Liver (tissue), 9 donors: Measurements from ENCODE around the gene MUL1. TPM values are rescaled to one million over a fixed set of nuclear protein-coding genes. Genes with fewer than 3 reads are reported as not detected.
"Not testable (repeated sequence)": the region's sequence is repeated elsewhere in the genome, so short reads cannot be mapped to it uniquely, and the experiment has no call there.

Experiments
- DNase-seq: peaks from one replicate; pipeline ENCODE4 v3.0.0-alpha.2; 2017; ENCODE audit warnings: low spot score
- H3K27ac ChIP-seq, 2 donors: one replicate each; pipeline ENCODE4 v1.7.0; 2013; ENCODE audit warnings: inconsistent platforms in 2 of 2, low read length in 2 of 2, control low read depth in 1 of 2, low read depth in 1 of 2, mild to moderate bottlenecking in 1 of 2
- H3K27me3 ChIP-seq, 4 donors: one replicate each; pipeline versions ENCODE4 v1.6.1 to v1.7.0; 2013; ENCODE audit warnings: low read length in 3 of 4, inconsistent platforms in 1 of 4, mild to moderate bottlenecking in 1 of 4, moderate library complexity in 1 of 4; ENCODE audit not compliant: control insufficient read depth in 4 of 4, insufficient read depth in 4 of 4
- H3K36me3 ChIP-seq, 4 donors: one replicate each; pipeline versions ENCODE4 v1.6.1 to v1.7.0; 2013; ENCODE audit warnings: low read length in 3 of 4, mild to moderate bottlenecking in 3 of 4, low read depth in 1 of 4, moderate library complexity in 1 of 4; ENCODE audit not compliant: control insufficient read depth in 4 of 4, insufficient read depth in 3 of 4
- H3K4me1 ChIP-seq, 4 donors: one replicate each; pipeline versions ENCODE4 v1.6.1 to v1.7.0; 2013; ENCODE audit warnings: low read length in 3 of 4, mild to moderate bottlenecking in 3 of 4, moderate library complexity in 1 of 4; ENCODE audit not compliant: control insufficient read depth in 4 of 4, insufficient read depth in 4 of 4
- H3K4me3 ChIP-seq, 3 donors: one replicate each; pipeline versions ENCODE4 v1.6.1 to v1.7.0; 2013; ENCODE audit warnings: low read length in 3 of 3, control low read depth in 1 of 3, low read depth in 1 of 3, mild to moderate bottlenecking in 1 of 3
- H3K9ac ChIP-seq, 2 donors: one replicate each; pipeline ENCODE4 v1.7.0; 2013; ENCODE audit warnings: low read length in 2 of 2, mild to moderate bottlenecking in 2 of 2, moderate library complexity in 2 of 2, control low read depth in 1 of 2, low read depth in 1 of 2
- H3K9me3 ChIP-seq, 4 donors: one replicate each; pipeline versions ENCODE4 v1.6.1 to v1.7.0; 2013; ENCODE audit warnings: low read length in 3 of 4; ENCODE audit not compliant: control insufficient read depth in 4 of 4
- FOXA1 ChIP-seq: IDR thresholded peaks from 2 replicates; pipeline ENCODE4 v1.6.1; 2016; ENCODE audit warnings: antibody characterized with exemption
- FOXA2 ChIP-seq: IDR thresholded peaks from 2 replicates; pipeline ENCODE4 v1.6.1; 2016; ENCODE audit warnings: antibody characterized with exemption
- GABPA ChIP-seq, 2 donors: IDR thresholded peaks in 1 of 2; conservative IDR thresholded peaks in 1 of 2; 2 replicates each; pipeline ENCODE4 v1.6.1; 2016; ENCODE audit warnings: antibody characterized with exemption in 2 of 2, mild to moderate bottlenecking in 1 of 2, moderate library complexity in 1 of 2
- HNF4A ChIP-seq, 2 donors: conservative IDR thresholded peaks; 2 replicates each; pipeline ENCODE4 v1.6.1; 2016; ENCODE audit warnings: antibody characterized with exemption in 2 of 2, mild to moderate bottlenecking in 2 of 2
- HNF4G ChIP-seq: IDR thresholded peaks from 2 replicates; pipeline ENCODE4 v1.6.1; 2016; ENCODE audit warnings: antibody characterized with exemption
- NR2F2 ChIP-seq: IDR thresholded peaks from 2 replicates; pipeline ENCODE4 v1.6.1; 2016; ENCODE audit warnings: antibody characterized with exemption
- RXRA ChIP-seq, 2 donors: IDR thresholded peaks; 2 replicates each; pipeline ENCODE4 v1.6.1; 2017 to 2018; ENCODE audit warnings: antibody characterized with exemption in 2 of 2, mild to moderate bottlenecking in 1 of 2
- TAF1 ChIP-seq: conservative IDR thresholded peaks from 2 replicates; pipeline ENCODE4 v1.6.1; 2016; ENCODE audit warnings: antibody characterized with exemption, mild to moderate bottlenecking
- WGBS: extraction: QIAGEN DNeasy Blood & Tissue Kit; methylation state at CpG from one replicate; pipeline ENCODE4 v1.1.7; 2013; 5-methylcytosine and 5-hydroxymethylcytosine counted together
- polyA plus RNA-seq, 2 donors: library from polyadenylated mRNA; stranded (reverse) in 1 of 2; unstranded in 1 of 2; fragments of 200-250 nt in 1 of 2; fragments of >200 nt in 1 of 2; fragmentation: Nextera tagmentation in 1 of 2; extraction: Ambion mirVana in 1 of 2; gene quantifications; one replicate each; pipeline versions ENCODE4 v1.2.1 to v1.2.3, GENCODE V29; 2013 to 2015
- total RNA-seq, 2 donors: library from RNA; depleted of rRNA; stranded (reverse); fragments of >200 nt; gene quantifications; one replicate each; pipeline ENCODE4 v1.2.3, GENCODE V29; 2014
- TF ChIP-seq, protein P1 (sequence below): IDR thresholded peaks from 2 replicates; pipeline ENCODE4 v1.6.1; 2016; ENCODE audit warnings: antibody characterized with exemption
- TF ChIP-seq, protein P2 (sequence below): IDR thresholded peaks from 2 replicates; pipeline ENCODE4 v1.6.1; 2016; ENCODE audit warnings: antibody characterized with exemption
- TF ChIP-seq, protein P3 (sequence below): IDR thresholded peaks from 2 replicates; pipeline ENCODE4 v1.6.1; 2016; ENCODE audit warnings: antibody characterized with exemption, mild to moderate bottlenecking
- TF ChIP-seq, protein P4 (sequence below): fragments of 150-350 bp; IDR thresholded peaks from 2 replicates; pipeline ENCODE4 v1.5.1; 2017; ENCODE audit warnings: improper control_type of control experiment, low read depth, low read length; ENCODE audit not compliant: missing input control
- donor health status: healthy.
- donor health status: healthy.
- donor health status: healthy.
- donor health status: healthy.
- donor health status: healthy.

The MUL1 gene
- total and polyA plus RNA-seq, 4 donors: 9.5 to 19.4 (median 16.8) TPM

DNA sequence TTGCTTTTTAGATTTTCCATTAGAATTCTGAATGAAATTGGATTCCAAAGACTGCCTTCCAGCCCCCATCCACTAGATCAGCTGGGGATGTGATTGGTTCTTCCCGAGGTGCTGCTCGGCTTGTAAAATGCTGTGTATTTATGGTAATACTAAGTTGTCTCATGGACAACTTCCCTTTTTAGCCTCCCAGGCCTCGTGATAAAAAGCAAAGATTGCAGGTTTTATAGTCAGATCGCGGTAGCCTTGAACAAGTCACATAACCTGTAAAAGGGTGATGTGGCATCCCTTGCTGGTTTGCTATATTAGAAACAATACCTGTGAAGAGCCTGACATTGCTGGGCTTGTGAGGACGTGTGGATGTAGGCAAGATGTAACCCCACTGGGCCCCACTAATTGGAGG is 10.4 kb downstream of the MUL1 start:
- peaks cover 0 to 6% (median 3%) of the 10 kb centered on the region in 4 donors for H3K4me1 ChIP-seq
- H3K9me3 ChIP-seq: no peaks in the 10 kb centered on the region
- H3K9ac ChIP-seq: no peak overlapping the region
- no peak overlapping the region for H3K27ac ChIP-seq
- TF ChIP-seq, protein P1, sequence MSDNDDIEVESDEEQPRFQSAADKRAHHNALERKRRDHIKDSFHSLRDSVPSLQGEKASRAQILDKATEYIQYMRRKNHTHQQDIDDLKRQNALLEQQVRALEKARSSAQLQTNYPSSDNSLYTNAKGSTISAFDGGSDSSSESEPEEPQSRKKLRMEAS: no peak
- TF ChIP-seq HNF4A (conservative IDR thresholded peaks at IDR 0.05) (no peak), HNF4G (no peak)
- TF ChIP-seq, protein P2, sequence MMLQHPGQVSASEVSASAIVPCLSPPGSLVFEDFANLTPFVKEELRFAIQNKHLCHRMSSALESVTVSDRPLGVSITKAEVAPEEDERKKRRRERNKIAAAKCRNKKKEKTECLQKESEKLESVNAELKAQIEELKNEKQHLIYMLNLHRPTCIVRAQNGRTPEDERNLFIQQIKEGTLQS: no peak
- TF ChIP-seq, protein P3, sequence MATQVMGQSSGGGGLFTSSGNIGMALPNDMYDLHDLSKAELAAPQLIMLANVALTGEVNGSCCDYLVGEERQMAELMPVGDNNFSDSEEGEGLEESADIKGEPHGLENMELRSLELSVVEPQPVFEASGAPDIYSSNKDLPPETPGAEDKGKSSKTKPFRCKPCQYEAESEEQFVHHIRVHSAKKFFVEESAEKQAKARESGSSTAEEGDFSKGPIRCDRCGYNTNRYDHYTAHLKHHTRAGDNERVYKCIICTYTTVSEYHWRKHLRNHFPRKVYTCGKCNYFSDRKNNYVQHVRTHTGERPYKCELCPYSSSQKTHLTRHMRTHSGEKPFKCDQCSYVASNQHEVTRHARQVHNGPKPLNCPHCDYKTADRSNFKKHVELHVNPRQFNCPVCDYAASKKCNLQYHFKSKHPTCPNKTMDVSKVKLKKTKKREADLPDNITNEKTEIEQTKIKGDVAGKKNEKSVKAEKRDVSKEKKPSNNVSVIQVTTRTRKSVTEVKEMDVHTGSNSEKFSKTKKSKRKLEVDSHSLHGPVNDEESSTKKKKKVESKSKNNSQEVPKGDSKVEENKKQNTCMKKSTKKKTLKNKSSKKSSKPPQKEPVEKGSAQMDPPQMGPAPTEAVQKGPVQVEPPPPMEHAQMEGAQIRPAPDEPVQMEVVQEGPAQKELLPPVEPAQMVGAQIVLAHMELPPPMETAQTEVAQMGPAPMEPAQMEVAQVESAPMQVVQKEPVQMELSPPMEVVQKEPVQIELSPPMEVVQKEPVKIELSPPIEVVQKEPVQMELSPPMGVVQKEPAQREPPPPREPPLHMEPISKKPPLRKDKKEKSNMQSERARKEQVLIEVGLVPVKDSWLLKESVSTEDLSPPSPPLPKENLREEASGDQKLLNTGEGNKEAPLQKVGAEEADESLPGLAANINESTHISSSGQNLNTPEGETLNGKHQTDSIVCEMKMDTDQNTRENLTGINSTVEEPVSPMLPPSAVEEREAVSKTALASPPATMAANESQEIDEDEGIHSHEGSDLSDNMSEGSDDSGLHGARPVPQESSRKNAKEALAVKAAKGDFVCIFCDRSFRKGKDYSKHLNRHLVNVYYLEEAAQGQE: no peak
- DNase-seq: no peak
- peaks cover 15 to 40% (median 26%) of the 10 kb centered on the region in 4 donors for H3K36me3 ChIP-seq
- H3K4me3 ChIP-seq: no peak overlapping the region
- H3K27me3 ChIP-seq: no peaks in the 10 kb centered on the region
- 75% methylated on average over 6 of the region's 6 CpGs for WGBS

DNA sequence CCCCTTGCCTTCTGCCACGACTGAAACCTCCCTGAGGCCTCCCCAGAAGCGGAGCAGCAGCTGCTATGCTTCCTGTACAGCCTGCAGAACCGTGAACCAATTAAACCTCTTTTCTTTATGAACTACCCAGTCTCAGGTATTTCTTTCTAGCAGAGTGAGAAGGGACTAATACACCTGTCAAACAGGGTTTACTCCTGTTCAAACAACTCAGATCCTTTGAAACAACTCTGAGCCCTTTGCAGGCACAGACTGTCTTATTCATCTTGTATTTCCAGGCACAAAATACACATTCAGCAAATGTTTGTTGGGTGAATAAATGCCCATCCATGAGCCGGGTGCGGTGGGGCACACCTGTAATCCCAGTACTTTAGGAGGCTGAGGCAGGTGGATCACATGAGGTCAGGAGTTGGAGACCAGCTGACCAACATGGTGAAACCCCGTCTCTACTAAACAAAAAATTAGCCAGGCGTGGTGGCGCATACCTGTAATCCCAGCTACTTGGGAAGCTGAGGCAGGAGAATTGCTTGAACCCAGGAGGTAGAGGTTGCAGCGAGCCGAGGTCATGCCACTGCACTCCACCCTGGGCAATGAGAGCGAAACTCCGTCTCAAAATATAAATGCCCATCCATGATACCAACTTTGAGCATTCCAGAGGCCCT is 11.1 kb downstream of the MUL1 start:
- H3K27ac ChIP-seq, H3K9me3 ChIP-seq, DNase-seq, H3K4me3 ChIP-seq, H3K4me1 ChIP-seq, H3K9ac ChIP-seq, H3K27me3 ChIP-seq: not testable (repeated sequence)
- H3K36me3 ChIP-seq: peaks cover 11 to 36% (median 23%) of the 10 kb centered on the region in 4 donors
- WGBS: 91% methylated on average over 12 of the region's 12 CpGs

DNA sequence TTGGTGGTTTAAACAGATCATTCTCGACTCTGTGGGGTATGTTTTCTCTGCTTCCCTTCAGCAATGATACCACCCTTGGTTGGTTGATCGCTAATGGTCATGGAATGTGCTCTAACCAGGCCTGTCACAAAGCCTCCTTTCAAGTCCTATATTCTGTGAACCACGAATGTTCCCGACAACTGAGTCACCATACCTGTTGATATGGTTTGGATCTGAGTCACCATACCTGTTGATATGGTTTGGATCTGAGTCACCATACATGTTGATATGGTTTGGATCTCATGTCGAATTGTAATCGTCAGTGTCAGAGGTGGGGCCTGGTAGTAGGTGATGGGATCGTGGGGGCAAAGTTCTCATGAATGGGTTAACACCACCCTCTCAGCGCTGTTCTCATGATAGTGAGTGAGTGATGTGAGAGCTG is 11.7 kb downstream of the MUL1 start:
- no peak overlapping the region for H3K27ac ChIP-seq
- H3K9me3 ChIP-seq: no peaks in the 10 kb centered on the region
- peaks cover 8 to 30% (median 17%) of the 10 kb centered on the region in 4 donors for H3K36me3 ChIP-seq
- 83% methylated on average over 8 of the region's 8 CpGs for WGBS
- no peak overlapping the region for H3K9ac ChIP-seq
- H3K27me3 ChIP-seq: no peaks in the 10 kb centered on the region
- H3K4me1 ChIP-seq: peaks cover 0 to 6% (median 3%) of the 10 kb centered on the region in 4 donors
- DNase-seq: no peak
- no peak overlapping the region for H3K4me3 ChIP-seq
- TF ChIP-seq HNF4A (conservative IDR thresholded peaks at IDR 0.05) (no peak), NR2F2 (no peak), RXRA (IDR thresholded peaks at IDR 0.05) (no peak), TAF1 (no peak), FOXA2 (no peak), FOXA1 (no peak), GABPA (IDR thresholded peaks at IDR 0.05 in 1 of 2, conservative IDR thresholded peaks at IDR 0.05 in 1 of 2) (no peak)
- TF ChIP-seq, protein P4, sequence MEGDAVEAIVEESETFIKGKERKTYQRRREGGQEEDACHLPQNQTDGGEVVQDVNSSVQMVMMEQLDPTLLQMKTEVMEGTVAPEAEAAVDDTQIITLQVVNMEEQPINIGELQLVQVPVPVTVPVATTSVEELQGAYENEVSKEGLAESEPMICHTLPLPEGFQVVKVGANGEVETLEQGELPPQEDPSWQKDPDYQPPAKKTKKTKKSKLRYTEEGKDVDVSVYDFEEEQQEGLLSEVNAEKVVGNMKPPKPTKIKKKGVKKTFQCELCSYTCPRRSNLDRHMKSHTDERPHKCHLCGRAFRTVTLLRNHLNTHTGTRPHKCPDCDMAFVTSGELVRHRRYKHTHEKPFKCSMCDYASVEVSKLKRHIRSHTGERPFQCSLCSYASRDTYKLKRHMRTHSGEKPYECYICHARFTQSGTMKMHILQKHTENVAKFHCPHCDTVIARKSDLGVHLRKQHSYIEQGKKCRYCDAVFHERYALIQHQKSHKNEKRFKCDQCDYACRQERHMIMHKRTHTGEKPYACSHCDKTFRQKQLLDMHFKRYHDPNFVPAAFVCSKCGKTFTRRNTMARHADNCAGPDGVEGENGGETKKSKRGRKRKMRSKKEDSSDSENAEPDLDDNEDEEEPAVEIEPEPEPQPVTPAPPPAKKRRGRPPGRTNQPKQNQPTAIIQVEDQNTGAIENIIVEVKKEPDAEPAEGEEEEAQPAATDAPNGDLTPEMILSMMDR: no peak
- TF ChIP-seq, protein P2: no peak
